A204.1 (cell line): ENCODE results near the gene RAMP2.

Experiments used
- FAIRE-seq: peaks from 2 replicates; lab custom pipeline; 2012; peaks lifted over from hg19 to GRCh38; lab: Jason Lieb, UNC

The RAMP2 gene

DNA sequence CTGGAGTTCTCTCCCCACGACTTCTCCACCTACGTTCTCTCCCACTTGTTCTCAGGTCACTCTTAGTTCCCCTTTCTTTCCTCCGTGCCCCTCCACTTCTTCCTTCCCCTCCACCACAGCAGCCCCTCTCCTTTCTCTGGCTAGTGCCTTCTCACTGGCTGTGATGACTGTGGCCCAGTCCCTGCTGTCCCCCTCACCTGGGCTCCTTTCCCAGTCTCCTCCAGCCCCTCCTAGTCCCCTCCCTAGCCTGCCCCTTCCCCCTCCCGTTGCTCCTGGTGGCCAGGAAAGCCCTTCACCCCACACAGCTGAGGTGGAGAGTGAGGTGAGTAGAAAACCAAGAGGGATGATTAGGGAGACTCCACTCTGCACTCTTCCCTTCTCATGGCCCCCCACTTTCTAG is 34.0 kb downstream of the RAMP2 start:
- FAIRE-seq, result no peak

DNA sequence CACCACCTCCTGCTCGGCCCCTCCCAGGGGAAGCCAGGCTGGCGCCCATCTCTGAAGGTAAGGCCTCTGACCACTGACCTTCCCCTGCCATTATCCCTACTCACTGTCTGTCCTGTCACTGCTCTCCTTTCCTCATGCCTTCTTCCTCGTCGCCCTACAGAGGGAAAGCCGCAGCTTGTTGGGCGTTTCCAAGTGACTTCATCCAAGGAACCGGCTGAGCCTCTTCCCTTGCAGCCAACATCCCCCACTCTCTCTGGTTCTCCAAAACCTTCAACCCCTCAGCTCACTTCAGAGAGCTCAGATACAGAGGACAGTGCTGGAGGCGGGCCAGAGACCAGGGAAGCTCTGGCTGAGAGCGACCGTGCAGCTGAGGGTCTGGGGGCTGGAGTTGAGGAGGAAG is 34.4 kb downstream of the RAMP2 start:
- no peak for FAIRE-seq

DNA sequence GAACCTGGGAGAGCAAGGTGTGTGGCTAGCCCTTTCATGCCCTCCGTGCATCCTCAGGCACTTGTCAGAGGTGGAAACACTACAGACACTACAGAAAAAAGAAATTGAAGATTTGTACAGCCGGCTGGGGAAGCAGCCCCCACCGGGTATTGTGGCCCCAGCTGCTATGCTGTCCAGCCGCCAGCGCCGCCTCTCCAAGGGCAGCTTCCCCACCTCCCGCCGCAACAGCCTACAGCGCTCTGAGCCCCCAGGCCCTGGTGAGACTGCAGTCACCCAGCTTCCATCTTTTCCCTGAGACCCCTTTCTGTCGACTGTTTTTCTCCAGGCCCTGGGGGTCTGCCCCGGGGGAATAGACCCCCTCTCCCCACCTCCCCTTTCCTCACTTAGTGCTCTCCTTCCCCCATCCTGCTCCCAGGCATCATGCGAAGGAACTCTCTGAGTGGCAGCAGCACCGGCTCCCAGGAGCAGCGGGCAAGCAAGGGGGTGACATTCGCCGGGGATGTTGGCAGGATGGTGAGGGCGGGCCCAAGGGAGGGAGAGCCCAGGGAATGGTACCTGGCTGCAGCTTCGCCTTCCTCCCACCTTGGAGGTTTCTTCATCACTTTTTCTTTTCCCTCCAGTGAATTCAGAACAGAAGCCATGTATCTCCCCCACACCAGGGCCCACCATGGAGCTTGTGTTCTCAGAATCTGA is 35.2 kb downstream of the RAMP2 start:
- no peak for FAIRE-seq

DNA sequence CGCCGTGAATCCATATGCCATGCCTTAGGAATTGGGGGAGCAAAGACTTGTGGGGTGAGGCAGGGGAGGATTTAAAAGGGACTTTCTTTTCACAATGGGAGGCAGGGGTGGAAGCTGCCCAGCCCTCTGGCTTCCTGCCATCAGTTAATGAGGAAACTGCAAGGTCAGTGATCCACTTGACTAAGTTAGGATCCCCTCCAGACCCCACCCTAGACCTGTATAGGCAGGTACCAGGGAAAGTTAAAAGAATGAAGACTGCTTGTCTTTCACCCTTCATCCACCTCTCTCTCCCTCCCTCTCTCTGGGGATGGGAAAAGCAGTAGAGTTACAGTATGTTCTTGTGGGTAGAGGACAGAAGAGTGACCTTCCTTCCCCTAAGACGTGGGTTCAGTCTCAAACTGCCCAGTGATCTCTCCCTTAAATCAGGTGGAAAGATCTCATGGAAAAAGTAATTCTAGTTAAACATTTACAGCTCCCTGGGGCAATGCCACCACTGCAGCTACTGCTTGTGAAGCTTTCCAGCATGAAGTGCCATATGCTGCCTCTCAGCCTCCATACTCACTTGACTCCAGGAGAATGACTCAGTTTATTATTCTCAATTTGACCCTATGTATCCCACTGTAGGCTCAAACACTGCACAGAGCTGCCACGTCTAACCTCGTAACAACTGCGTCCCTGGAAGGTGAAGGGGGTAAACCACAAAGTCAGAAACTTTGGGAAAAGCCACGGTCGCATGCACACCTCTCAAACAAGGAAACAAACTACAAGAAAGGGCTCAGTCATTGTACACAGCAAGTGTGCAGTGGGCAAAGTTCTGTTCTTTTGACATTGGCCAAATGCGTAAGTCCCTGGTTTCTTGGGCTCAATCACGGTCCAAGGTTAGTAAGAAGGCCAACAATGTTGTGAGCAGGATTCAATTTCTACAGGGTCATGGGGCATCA is 36.3 kb downstream of the RAMP2 start:
- FAIRE-seq, result no peak

DNA sequence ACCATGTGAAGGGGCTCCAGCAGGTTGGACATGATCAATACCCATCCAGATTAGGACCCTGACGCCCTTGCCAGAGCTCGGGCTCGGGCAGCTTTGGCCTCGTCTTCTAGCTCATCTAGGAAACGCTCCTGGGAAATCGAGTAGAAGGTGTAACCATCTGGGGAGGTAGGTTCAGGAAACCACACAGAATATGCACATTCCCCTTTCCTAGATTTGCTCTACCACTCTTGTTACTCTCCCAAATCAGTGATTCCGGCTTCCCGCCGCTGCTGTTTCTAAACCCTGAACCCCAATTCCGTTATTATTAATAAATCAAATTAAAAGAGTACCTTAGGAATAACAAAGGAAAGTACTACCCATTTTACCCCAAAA is 37.0 kb downstream of the RAMP2 start:
- no peak for FAIRE-seq

DNA sequence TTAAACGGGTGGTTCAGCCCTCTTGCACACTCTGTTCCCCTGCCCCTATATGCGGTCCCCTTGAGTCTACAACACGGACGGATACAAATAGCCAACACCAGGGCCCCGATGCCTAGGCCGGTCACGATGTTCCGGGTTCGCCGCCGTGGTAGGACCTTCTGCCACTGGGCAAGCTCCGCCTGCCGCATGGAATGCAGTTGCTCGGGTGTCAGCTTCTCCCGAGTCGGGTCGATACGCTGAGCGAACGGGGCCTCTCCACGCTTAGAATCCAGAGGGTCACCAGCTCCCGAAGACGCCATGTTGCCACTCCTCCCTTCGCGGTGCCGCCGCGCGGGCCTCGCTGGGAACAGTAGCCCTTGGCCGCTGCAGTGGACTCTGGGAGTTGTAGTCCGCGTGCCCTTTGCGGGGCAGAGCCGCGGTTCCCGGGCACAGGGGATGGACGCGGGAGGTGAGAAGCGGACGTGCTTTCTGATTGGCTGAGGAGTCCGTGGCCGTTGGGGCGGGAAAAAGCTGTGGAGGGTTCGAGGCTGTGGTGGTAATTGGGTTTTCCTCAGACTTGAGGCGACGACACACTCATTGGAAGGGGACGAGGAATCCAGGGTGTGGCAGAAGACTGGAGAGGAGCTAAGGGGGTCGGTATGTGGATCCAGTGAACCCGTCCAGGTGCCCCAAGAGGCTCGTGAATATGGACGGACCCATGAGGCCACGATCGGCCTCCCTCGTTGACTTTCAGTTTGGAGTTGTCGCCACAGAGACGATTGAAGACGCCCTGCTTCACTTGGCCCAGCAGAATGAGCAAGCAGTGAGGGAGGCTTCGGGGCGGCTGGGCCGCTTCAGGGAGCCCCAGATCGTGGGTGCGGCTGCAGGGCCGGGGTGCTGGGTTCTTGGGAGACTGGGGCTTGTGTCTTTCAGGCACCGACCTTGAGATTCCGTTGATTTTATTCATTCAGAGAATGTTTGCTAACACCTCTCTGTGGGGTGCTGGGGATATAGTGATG is 37.7 kb downstream of the RAMP2 start, which contains the start of the genes CNTD1 and COA3:
TSS of gene CNTD1 (plus strand) at position 479 of the 998 bp plus-strand sequence. CDS start at position 686, 207 bp downstream.
TSS of gene COA3 (minus strand) at position 322 of the 998 bp plus-strand sequence. CDS start at position 299, 23 bp downstream.
- FAIRE-seq, result peak; percentile 23

DNA sequence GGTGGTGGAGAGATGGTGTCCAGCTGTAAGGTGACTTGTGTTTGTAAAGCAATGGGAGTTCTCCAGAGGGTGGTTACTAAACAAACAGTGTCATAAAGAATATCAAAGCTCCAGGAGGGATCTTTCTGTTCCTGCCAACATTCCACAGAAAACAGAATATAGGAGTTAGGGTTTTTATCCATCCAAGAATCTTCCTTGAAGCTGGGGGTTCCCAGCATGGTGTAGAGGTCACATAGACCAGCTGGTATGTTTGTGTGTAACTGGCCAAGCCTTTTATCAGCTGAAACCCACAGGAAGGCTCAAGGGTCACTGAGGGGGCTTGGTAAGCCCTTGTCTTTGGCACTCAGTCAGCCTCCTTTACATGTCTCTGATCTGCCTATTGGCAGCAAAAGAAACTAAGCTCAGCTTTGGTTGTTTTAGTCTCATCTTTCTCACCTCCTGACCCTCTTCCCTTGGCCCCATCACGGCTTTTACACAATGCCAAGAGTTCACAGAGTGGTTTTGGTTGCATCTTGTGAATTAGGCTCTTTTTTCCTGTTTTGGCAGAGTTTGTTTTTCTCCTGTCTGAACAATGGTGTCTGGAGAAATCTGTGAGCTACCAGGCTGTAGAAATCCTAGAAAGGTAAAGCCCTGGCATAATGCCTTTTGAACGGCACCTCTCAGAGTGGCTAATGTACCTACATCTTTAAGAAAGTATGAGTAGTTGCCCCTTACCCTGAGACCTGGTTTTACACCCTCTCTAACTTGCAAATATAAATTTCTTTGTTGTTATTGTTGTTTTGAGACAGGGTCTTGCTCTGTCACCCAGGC is 42.3 kb downstream of the RAMP2 start:
- no peak for FAIRE-seq

DNA sequence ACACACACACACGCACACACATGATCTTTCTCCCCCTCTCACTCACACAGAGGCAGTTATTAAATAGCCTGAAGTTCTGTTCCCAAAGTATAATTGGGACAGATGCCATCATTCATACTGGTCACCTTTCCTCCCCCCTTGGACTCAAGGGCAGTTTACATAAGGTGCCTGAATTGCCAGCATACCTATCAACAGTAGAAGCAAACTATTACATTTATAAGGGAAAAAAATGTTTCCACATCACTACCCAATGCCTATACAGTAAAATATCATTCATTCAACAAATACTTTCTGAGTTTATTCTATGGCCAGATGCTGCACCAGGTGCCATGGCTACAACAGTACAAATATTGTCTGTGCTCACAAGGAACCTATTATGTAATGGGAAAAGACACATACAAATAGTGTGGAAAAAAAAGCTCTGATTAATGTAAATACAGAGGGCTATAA is 43.9 kb downstream of the RAMP2 start:
- FAIRE-seq, result no peak

DNA sequence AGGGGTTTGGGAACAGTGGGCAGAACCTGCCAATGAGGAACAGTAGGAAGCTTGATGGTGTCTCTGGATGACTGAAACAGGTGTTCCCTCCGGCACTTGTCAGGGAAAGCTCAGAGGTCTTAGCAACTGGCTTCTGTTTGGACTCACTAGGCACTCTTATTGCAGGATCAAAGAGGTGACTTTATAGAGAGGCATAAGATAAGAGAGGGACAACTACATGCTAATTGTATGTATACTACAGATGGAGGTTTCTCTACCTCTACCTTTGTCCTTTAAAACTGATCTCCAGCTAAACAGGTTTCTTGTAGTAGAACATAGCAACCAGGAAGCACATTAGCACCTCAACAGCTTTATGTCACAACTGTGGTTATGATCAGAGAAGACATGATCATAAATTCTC is 45.2 kb downstream of the RAMP2 start:
- FAIRE-seq, result no peak

DNA sequence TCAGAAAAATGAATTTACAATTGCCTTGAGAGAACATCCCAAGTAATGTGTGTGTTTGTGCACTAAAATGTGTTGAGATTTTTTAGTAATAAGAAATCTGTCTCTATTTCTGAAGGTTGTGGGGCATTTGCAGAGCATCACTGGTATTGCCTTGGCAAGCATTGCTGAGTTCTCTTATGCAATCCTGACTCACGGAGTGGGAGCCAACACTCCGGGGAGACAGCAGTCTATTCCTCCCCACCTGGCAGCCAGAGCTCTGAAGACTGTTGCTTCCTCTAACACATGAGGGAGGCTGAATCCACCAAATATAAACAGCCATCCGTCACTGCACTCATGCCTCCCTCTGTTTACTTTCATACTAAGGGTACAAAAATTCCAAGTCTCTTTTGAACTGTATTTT is 48.2 kb downstream of the RAMP2 start:
- FAIRE-seq, result no peak
